Panc1 (cell line): ENCODE results near the gene NPY4R. TPM values are rescaled to one million over a fixed set of nuclear protein-coding genes. Genes with fewer than 3 reads are reported as not detected.
"Not testable (repeated sequence)": the region's sequence is repeated elsewhere in the genome, so short reads cannot be mapped to it uniquely, and the experiment has no call there.

Source experiments
- ATAC-seq: fragments of 200-7000 bp; cut with Tn5 transposase; 2 replicates; pipeline ENCODE4 v1.9.1; 2020; ENCODE audit warnings: mild to moderate bottlenecking, moderate library complexity
- BruUV-seq: library from RNA; stranded (reverse); fragments of 400-500 nt; replicated peaks from 2 replicates; lab custom pipeline; 2021; lab: Mats Ljungman, UMichigan
- CTCF ChIA-PET: fragments of 300-600 bp; sonication (Branson Sonifier 250); formaldehyde crosslinking; loops from one replicate; lab custom pipeline; 2022; ENCODE audit warnings: antibody characterized with exemption; lab: Charles Lee
- POLR2A ChIA-PET: fragments of 300-600 bp; sonication (Branson Sonifier 250); formaldehyde crosslinking; loops from one replicate; lab custom pipeline; 2022; ENCODE audit warnings: antibody characterized with exemption; lab: Charles Lee
- DNase-seq: peaks from one replicate; pipeline ENCODE4 v3.0.0-alpha.2; 2010; ENCODE audit warnings: low read depth, low spot score
- H3K27ac ChIP-seq: 2 replicates; pipeline ENCODE4 v1.5.1; 2011; ENCODE audit warnings: mild to moderate bottlenecking, low read length, inconsistent platforms
- H3K27me3 ChIP-seq: fragments of 200-500 bp; sonication (Bioruptor generic); 2 replicates; pipeline ENCODE4 v1.6.0; 2014; ENCODE audit warnings: low read length, inconsistent platforms; ENCODE audit not compliant: control insufficient read depth, insufficient read depth
- H3K36me3 ChIP-seq: fragments of 200-500 bp; sonication (Bioruptor generic); 2 replicates; pipeline ENCODE4 v1.5.1; 2014; ENCODE audit warnings: inconsistent platforms, mild to moderate bottlenecking, low read length, moderate library complexity; ENCODE audit not compliant: control insufficient read depth, insufficient read depth
- H3K4me1 ChIP-seq: 2 replicates; pipeline ENCODE4 v1.5.1; 2011; ENCODE audit warnings: inconsistent platforms, mild to moderate bottlenecking, low read length, moderate library complexity; ENCODE audit not compliant: control insufficient read depth, insufficient read depth
- H3K4me3 ChIP-seq, 2 experiments: 2 replicates each; pipeline ENCODE4 v1.5.1; 2011 to 2012; ENCODE audit warnings: low read depth in 2 of 2, low read length in 2 of 2, mild to moderate bottlenecking in 2 of 2, inconsistent platforms in 1 of 2, moderate library complexity in 1 of 2
- H3K9me3 ChIP-seq: fragments of 200-500 bp; sonication (Bioruptor generic); 2 replicates; pipeline ENCODE4 v1.5.1; 2014; ENCODE audit warnings: low read depth, mild to moderate bottlenecking, inconsistent platforms, low read length, moderate library complexity; ENCODE audit not compliant: control insufficient read depth, insufficient read depth
- POLR2AphosphoS5 ChIP-seq: IDR thresholded peaks from 2 replicates; pipeline ENCODE4 v1.6.1; 2012; ENCODE audit warnings: mild to moderate bottlenecking, low read depth, low read length, moderate library complexity
- SIN3A ChIP-seq: IDR thresholded peaks from 2 replicates; pipeline ENCODE4 v1.6.1; 2012; ENCODE audit warnings: low read depth, mild to moderate bottlenecking, low read length, moderate library complexity, borderline replicate concordance; ENCODE audit not compliant: insufficient read depth
- TCF7L2 ChIP-seq: IDR thresholded peaks from 2 replicates; pipeline ENCODE4 v1.6.1; 2011; ENCODE audit warnings: mild to moderate bottlenecking, low read depth, low read length, inconsistent platforms
- in situ Hi-C: cut with HindIII; loops from 2 replicates; pipeline ENCODE4 v1.10.0; 2016; ENCODE audit warnings: low sequenced_read_pairs, low pct_unique_long_range_greater_than_20kb
- intact Hi-C: fragments of 100-400 bp; cut with micrococcal nuclease; formaldehyde crosslinking; loops from one replicate; pipeline ENCODE4 v1.10.0; 2022; ENCODE audit not compliant: unreplicated experiment
- total RNA-seq: library from RNA; stranded (reverse); gene quantifications from one replicate; pipeline ENCODE4 v1.2.1, GENCODE V29; 2021; ENCODE audit not compliant: unreplicated experiment
- TF ChIP-seq, protein P1 (sequence below): fragments of 450-650 bp; IDR thresholded peaks from 2 replicates; pipeline ENCODE4 v1.5.1; 2017; ENCODE audit warnings: mild to moderate bottlenecking
- TF ChIP-seq, protein P2 (sequence below), 2 experiments: IDR thresholded peaks; 2 replicates each; pipeline ENCODE4 v1.6.1; 2011 to 2012; ENCODE audit warnings: low read depth in 2 of 2, control low read depth in 1 of 2, low read length in 1 of 2, mild to moderate bottlenecking in 1 of 2, moderate library complexity in 1 of 2; ENCODE audit not compliant: insufficient read depth in 1 of 2

Gene NPY4R
- total RNA-seq, 1 experiment from 2014 or later: 2.2 TPM

DNA sequence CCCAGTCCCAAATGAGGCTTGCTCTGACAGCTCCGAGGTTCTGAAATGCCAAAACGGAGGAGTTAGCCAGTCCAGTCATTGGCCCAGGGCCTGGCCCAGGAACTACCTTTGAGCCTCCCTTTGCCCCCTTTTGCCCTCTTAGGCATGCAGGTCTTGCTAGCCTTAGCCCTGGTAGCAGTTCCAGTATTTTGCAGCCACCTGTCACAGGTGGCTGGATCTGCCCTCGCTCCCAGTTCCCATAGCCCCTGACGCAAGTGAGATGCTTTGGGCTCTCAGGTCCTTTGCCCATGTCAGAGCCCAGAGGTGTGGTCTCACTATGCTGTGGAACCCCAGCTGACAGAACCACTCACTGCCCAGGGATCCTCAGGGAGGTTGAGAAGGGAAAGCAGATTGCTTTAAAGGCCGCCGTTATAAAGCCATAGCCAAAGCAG is 48.7 kb upstream of the NPY4R start:
- CTCF ChIA-PET: no interaction called here
- H3K9me3 ChIP-seq: no peaks in the 10 kb centered on the region
- DNase-seq (no peak), ATAC-seq (no peak)
- in situ Hi-C loops: no loop called here
- intact Hi-C loops: no loop called here
- H3K4me1 ChIP-seq: peaks cover 12% of the 10 kb centered on the region
- no peaks in the 10 kb centered on the region for H3K36me3 ChIP-seq
- peak overlapping the region; percentile 19 for H3K27ac ChIP-seq
- no peak overlapping the region for H3K4me3 ChIP-seq
- H3K27me3 ChIP-seq: no peaks in the 10 kb centered on the region
- POLR2A ChIA-PET: no interaction called here
- BruUV-seq: no TSS peak
- no peak for TF ChIP-seq SIN3A
- TF ChIP-seq, protein P1, sequence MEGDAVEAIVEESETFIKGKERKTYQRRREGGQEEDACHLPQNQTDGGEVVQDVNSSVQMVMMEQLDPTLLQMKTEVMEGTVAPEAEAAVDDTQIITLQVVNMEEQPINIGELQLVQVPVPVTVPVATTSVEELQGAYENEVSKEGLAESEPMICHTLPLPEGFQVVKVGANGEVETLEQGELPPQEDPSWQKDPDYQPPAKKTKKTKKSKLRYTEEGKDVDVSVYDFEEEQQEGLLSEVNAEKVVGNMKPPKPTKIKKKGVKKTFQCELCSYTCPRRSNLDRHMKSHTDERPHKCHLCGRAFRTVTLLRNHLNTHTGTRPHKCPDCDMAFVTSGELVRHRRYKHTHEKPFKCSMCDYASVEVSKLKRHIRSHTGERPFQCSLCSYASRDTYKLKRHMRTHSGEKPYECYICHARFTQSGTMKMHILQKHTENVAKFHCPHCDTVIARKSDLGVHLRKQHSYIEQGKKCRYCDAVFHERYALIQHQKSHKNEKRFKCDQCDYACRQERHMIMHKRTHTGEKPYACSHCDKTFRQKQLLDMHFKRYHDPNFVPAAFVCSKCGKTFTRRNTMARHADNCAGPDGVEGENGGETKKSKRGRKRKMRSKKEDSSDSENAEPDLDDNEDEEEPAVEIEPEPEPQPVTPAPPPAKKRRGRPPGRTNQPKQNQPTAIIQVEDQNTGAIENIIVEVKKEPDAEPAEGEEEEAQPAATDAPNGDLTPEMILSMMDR: no peak
- no peak for TF ChIP-seq TCF7L2
- TF ChIP-seq, protein P2, sequence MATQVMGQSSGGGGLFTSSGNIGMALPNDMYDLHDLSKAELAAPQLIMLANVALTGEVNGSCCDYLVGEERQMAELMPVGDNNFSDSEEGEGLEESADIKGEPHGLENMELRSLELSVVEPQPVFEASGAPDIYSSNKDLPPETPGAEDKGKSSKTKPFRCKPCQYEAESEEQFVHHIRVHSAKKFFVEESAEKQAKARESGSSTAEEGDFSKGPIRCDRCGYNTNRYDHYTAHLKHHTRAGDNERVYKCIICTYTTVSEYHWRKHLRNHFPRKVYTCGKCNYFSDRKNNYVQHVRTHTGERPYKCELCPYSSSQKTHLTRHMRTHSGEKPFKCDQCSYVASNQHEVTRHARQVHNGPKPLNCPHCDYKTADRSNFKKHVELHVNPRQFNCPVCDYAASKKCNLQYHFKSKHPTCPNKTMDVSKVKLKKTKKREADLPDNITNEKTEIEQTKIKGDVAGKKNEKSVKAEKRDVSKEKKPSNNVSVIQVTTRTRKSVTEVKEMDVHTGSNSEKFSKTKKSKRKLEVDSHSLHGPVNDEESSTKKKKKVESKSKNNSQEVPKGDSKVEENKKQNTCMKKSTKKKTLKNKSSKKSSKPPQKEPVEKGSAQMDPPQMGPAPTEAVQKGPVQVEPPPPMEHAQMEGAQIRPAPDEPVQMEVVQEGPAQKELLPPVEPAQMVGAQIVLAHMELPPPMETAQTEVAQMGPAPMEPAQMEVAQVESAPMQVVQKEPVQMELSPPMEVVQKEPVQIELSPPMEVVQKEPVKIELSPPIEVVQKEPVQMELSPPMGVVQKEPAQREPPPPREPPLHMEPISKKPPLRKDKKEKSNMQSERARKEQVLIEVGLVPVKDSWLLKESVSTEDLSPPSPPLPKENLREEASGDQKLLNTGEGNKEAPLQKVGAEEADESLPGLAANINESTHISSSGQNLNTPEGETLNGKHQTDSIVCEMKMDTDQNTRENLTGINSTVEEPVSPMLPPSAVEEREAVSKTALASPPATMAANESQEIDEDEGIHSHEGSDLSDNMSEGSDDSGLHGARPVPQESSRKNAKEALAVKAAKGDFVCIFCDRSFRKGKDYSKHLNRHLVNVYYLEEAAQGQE (IDR thresholded peaks at IDR 0.05; ENCODE audit: insufficient read depth in 1 of 2, low read depth in 2 of 2, low read length in 1 of 2): no peak
- no peak for TF ChIP-seq POLR2AphosphoS5

DNA sequence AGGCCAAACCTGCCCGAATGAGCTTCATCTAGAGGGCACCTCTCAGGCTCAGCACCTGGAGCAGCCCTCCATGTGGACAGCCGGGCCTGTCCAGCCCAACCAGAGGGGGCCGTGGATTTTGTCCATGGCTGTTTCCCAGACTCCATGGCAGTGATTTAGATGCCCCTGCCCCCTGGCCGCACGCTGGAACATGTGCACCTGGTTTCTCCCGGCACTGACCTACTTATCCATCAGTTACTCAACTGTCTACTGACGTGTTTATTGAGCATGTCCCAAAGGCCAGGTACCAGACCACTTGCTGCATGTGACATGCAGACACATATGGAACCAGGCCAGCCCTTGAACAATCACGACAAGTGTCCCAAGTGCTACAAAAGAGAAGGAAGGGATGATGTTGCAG is 47.6 kb upstream of the NPY4R start:
- ATAC-seq, POLR2A ChIA-PET, H3K27ac ChIP-seq, H3K9me3 ChIP-seq, in situ Hi-C loops, H3K4me3 ChIP-seq, H3K36me3 ChIP-seq, DNase-seq, intact Hi-C loops, BruUV-seq, H3K27me3 ChIP-seq, CTCF ChIA-PET: not testable (repeated sequence)
- H3K4me1 ChIP-seq: peaks cover 12% of the 10 kb centered on the region

DNA sequence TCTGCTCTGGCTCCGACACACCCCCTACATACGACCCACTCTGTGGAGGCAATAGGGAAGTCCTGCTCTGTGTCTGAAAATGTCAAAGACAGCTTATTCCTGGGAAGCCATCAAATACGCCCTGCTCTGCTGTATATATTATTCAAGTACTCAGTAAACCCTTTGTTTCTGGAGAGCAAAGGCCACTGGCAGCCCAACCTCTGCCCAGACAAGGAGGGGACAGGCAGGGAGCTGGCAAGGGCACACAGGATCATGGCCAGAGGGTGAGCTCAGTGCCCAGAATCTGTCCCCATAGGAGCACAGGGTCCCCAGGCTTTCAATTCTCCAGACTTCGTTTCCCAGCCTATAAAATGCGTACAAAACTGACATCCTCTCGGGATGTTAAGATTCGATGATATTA is 47.0 kb upstream of the NPY4R start:
- H3K36me3 ChIP-seq, H3K4me3 ChIP-seq, CTCF ChIA-PET, intact Hi-C loops, in situ Hi-C loops, H3K27me3 ChIP-seq, ATAC-seq, POLR2A ChIA-PET, H3K27ac ChIP-seq, BruUV-seq, DNase-seq, H3K9me3 ChIP-seq: not testable (repeated sequence)
- peaks cover 12% of the 10 kb centered on the region for H3K4me1 ChIP-seq

DNA sequence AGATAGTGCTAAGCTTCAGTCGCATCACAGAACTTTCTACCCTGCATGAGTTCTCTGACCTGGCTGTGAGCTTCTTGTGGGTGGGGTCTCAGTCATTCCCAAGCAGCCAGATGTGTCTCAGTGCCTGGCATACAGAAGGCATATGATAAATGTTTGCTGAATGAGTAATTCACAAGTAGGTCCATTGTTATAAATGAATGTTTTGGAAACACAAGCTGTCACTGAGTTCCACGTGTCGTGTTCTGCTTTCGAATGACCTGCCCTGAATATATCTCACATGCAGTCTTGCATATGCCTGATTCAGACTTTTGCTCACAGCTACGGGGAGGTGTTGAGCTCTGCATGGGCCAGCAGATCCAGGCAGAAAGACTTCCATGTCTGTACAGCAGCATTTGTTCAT is 46.2 kb upstream of the NPY4R start:
- H3K4me1 ChIP-seq, DNase-seq, H3K9me3 ChIP-seq, H3K36me3 ChIP-seq, in situ Hi-C loops, POLR2A ChIA-PET, CTCF ChIA-PET, intact Hi-C loops, BruUV-seq, H3K27me3 ChIP-seq, H3K27ac ChIP-seq, H3K4me3 ChIP-seq: not testable (repeated sequence)
- peak; percentile 20; the same call in 1 of the 2 replicates for ATAC-seq

DNA sequence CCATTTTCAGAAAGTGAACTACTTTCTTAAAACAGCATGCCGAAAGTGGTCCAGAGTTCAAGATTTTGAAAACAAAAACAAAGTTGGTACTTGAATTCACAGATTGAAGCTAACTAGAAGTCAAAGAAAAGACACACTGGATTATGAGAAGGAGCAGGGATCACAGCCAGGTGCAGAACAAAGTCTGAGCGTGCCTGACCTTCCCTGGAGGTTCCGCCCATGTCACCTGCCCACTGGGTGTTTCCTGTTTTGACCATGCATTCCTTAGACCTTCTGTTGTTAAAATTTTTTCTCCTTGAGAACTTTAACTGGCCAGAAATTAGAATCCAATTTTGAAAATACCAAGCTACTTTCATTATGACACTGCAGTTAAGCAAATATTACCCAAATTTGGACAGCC is 34.2 kb upstream of the NPY4R start:
- H3K36me3 ChIP-seq, H3K27ac ChIP-seq, POLR2A ChIA-PET, CTCF ChIA-PET, BruUV-seq, H3K27me3 ChIP-seq, DNase-seq, H3K4me1 ChIP-seq, H3K9me3 ChIP-seq, H3K4me3 ChIP-seq, in situ Hi-C loops, intact Hi-C loops, ATAC-seq: not testable (repeated sequence)
